ENCODE data around the gene EN1.

DNA sequence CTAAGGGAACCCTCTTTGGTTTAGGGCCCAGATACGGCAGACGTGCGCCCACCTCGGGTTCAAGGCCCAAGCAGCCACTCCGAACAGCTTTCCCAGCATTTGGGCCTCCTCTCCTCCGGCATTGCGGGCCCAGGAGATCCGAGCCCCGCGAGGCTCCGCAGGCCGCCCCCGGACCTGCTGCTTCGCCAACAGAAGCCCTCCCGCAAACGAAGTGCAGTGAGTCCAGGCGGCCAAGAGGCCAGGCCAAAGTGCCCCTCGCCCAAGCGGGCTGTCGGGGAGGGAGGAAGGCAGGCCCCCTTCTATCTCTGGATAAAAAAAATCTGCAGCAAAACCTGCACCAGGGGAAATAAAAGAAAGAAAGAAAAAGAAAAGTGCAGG is 6.0 kb downstream of the EN1 start:
- no peak for TF ChIP-seq POLR2A (IDR thresholded peaks at IDR 0.05)
- TF ChIP-seq, protein P1, sequence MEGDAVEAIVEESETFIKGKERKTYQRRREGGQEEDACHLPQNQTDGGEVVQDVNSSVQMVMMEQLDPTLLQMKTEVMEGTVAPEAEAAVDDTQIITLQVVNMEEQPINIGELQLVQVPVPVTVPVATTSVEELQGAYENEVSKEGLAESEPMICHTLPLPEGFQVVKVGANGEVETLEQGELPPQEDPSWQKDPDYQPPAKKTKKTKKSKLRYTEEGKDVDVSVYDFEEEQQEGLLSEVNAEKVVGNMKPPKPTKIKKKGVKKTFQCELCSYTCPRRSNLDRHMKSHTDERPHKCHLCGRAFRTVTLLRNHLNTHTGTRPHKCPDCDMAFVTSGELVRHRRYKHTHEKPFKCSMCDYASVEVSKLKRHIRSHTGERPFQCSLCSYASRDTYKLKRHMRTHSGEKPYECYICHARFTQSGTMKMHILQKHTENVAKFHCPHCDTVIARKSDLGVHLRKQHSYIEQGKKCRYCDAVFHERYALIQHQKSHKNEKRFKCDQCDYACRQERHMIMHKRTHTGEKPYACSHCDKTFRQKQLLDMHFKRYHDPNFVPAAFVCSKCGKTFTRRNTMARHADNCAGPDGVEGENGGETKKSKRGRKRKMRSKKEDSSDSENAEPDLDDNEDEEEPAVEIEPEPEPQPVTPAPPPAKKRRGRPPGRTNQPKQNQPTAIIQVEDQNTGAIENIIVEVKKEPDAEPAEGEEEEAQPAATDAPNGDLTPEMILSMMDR (IDR thresholded peaks at IDR 0.05): no peak

Data from esophagus squamous epithelium (tissue), 4 donors.